OCI-LY1 (cell line): ENCODE data around the gene PHLPP1.

Experiments
- EZH2 ChIP-seq: fragments of 200-600 bp; sonication (generic), shearing (Covaris generic); IDR thresholded peaks from 2 replicates; pipeline ENCODE4 v1.8.0; 2017; ENCODE audit warnings: borderline replicate concordance, mixed run types, mild to moderate bottlenecking, antibody characterized with exemption, low read length, moderate library complexity, mixed read lengths
- TF ChIP-seq, protein P1 (sequence below): fragments of 200-600 bp; sonication (generic), shearing (Covaris generic); IDR thresholded peaks from 2 replicates; pipeline ENCODE4 v1.5.1; 2017; ENCODE audit warnings: mild to moderate bottlenecking, antibody characterized with exemption, low read length, moderate library complexity, mixed read lengths

DNA sequence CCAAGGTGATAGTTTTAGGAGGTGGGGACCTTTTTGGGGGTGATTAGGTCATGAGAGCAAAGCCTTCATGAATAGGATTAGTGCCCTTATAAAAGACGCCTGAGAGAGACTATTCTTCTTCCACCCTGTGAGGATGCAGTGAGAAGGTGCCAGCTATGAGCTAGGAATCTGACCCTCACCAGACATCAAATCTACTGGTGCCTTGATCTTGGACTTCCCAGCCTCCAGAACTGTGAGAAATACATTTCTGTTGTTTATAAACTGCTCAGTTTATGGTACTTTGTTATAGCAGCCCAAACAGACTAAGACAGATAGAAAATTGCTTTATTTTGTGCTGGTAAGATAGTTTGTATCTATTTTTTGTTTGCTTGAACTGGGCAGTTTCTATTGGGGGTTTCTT is 40.1 kb downstream of the PHLPP1 start:
- TF ChIP-seq, protein P1, sequence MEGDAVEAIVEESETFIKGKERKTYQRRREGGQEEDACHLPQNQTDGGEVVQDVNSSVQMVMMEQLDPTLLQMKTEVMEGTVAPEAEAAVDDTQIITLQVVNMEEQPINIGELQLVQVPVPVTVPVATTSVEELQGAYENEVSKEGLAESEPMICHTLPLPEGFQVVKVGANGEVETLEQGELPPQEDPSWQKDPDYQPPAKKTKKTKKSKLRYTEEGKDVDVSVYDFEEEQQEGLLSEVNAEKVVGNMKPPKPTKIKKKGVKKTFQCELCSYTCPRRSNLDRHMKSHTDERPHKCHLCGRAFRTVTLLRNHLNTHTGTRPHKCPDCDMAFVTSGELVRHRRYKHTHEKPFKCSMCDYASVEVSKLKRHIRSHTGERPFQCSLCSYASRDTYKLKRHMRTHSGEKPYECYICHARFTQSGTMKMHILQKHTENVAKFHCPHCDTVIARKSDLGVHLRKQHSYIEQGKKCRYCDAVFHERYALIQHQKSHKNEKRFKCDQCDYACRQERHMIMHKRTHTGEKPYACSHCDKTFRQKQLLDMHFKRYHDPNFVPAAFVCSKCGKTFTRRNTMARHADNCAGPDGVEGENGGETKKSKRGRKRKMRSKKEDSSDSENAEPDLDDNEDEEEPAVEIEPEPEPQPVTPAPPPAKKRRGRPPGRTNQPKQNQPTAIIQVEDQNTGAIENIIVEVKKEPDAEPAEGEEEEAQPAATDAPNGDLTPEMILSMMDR: no peak
- TF ChIP-seq EZH2: no peak
